Ovary (tissue), 3 donors: ENCODE results near the gene EDN1.

Experiments used
- EP300 ChIP-seq: sonication (generic); formaldehyde crosslinking; IDR thresholded peaks from one replicate; pipeline ENCODE4 v1.6.1; 2017; ENCODE audit warnings: antibody characterized with exemption
- POLR2A ChIP-seq: fragments of 450-650 bp; IDR thresholded peaks from one replicate; pipeline ENCODE4 v1.6.1; 2017; ENCODE audit warnings: antibody characterized with exemption, mild to moderate bottlenecking, moderate library complexity
- TF ChIP-seq, protein P1 (sequence below), 3 donors: fragments of 450-650 bp in 2 of 3; fragments of 200-600 bp in 1 of 3; IDR thresholded peaks; one replicate each; pipeline versions ENCODE4 v1.5.1 to v1.8.0; 2016 to 2022; ENCODE audit warnings: antibody characterized with exemption in 3 of 3, mild to moderate bottlenecking in 1 of 3
- donor health status: DM: no; HTN: no; CAD: no.

DNA sequence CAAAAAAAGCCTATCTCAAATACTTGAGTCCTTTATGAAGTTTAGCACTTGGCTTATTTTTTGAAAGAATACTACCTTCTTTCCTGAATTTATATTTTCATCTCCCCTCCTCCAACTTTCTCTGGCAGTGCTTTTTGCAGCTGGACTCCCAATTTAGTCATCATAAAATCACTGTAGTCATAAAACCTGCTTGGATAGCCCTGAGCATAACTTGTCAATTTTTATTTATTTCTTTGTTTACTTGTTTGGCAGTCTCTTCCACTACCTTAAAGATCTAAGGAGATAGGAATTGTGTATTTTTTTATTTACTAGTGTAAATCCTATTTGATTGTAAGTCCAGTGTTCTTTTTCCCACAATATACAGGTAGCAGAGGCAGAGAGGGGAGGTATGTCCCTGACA lies 11.2 kb upstream of the EDN1 start:
- TF ChIP-seq, protein P1, sequence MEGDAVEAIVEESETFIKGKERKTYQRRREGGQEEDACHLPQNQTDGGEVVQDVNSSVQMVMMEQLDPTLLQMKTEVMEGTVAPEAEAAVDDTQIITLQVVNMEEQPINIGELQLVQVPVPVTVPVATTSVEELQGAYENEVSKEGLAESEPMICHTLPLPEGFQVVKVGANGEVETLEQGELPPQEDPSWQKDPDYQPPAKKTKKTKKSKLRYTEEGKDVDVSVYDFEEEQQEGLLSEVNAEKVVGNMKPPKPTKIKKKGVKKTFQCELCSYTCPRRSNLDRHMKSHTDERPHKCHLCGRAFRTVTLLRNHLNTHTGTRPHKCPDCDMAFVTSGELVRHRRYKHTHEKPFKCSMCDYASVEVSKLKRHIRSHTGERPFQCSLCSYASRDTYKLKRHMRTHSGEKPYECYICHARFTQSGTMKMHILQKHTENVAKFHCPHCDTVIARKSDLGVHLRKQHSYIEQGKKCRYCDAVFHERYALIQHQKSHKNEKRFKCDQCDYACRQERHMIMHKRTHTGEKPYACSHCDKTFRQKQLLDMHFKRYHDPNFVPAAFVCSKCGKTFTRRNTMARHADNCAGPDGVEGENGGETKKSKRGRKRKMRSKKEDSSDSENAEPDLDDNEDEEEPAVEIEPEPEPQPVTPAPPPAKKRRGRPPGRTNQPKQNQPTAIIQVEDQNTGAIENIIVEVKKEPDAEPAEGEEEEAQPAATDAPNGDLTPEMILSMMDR (IDR thresholded peaks at IDR 0.05) = no peak
- TF ChIP-seq POLR2A (no peak), EP300 (no peak)
